Measurements from ENCODE around the gene PRR18.

PRR18 gene

DNA sequence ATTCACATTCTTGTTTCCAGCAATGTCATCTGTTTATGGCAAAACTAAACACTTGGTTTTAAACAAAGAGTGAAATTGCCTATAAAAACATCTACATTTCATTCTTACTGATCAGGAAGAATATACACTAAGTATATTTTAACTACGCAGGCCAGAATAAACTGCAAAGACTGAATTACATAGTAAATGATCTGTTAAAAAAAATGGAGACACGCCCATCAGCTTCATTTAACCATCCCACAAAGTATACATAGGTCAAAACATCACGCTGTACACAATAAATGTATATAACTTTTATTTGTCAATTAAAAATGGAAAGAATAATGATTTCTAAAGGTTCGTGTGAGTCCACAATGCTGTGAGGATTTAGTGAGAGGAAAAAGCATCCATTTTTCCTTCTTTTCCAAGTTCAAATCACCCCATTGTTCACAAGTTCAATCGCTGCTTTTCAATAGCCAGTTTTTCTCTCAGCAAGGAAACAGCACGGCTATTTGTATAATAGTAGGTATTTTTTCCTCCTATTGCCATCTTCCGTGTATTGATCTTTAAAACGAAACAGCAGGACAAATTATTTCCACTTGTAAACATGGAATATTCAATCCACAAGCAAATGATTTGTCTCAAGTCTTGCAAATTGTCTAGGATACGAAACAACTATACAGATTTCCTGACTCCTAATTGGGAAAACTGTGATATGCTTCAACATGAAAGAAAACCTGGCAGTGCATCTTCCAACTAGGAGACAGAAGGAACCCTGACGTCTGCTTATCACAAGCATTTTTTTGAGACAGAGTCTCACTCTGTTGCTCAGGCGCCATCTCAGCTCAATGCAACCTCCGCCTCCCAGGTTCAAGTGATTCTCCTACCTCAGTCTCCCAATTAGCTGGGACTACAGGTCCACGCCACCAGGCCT lies 23.6 kb upstream of the PRR18 start:
- DNase-seq (ENCODE audit: extremely low spot score): no peak
- CTCF ChIA-PET: interaction anchor here (1.0 kb wide), 1 partner anchor 49 kb away, joined by 3 read pairs; no protein-coding TSS in a partner anchor
- no peak for TF ChIP-seq NFRKB (IDR thresholded peaks at IDR 0.05)
- TF ChIP-seq L3MBTL2 (conservative IDR thresholded peaks at IDR 0.05): no peak
- no peak for TF ChIP-seq FOXK2 (IDR thresholded peaks at IDR 0.05)
- TF ChIP-seq ELF4 (IDR thresholded peaks at IDR 0.05): no peak
- no peak for TF ChIP-seq TARDBP (IDR thresholded peaks at IDR 0.05)
- no peak for TF ChIP-seq HDGF (IDR thresholded peaks at IDR 0.05; ENCODE audit: borderline replicate concordance)
- TF ChIP-seq SP1 (IDR thresholded peaks at IDR 0.05): no peak
- TF ChIP-seq ZNF384 (IDR thresholded peaks at IDR 0.05): no peak
- no peak for TF ChIP-seq FOXA1 (IDR thresholded peaks at IDR 0.05)
- TF ChIP-seq CTBP1 (IDR thresholded peaks at IDR 0.05; ENCODE audit: borderline replicate concordance): no peak
- TF ChIP-seq FOXM1 (IDR thresholded peaks at IDR 0.05; ENCODE audit: borderline replicate concordance): no peak
- no peak for TF ChIP-seq LEF1 (IDR thresholded peaks at IDR 0.05; ENCODE audit: borderline replicate concordance)
- no peak for TF ChIP-seq ARNT (IDR thresholded peaks at IDR 0.05)
- TF ChIP-seq, protein P1, sequence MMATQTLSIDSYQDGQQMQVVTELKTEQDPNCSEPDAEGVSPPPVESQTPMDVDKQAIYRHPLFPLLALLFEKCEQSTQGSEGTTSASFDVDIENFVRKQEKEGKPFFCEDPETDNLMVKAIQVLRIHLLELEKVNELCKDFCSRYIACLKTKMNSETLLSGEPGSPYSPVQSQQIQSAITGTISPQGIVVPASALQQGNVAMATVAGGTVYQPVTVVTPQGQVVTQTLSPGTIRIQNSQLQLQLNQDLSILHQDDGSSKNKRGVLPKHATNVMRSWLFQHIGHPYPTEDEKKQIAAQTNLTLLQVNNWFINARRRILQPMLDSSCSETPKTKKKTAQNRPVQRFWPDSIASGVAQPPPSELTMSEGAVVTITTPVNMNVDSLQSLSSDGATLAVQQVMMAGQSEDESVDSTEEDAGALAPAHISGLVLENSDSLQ (IDR thresholded peaks at IDR 0.05): no peak
- no peak for TF ChIP-seq SUZ12 (IDR thresholded peaks at IDR 0.05)
- no peak for TF ChIP-seq BHLHE40 (IDR thresholded peaks at IDR 0.05; ENCODE audit: borderline replicate concordance)
- POLR2A ChIA-PET: interaction anchor here (0.9 kb wide), 1 partner anchor 10 kb away, joined by 3 read pairs; no protein-coding TSS in a partner anchor

DNA sequence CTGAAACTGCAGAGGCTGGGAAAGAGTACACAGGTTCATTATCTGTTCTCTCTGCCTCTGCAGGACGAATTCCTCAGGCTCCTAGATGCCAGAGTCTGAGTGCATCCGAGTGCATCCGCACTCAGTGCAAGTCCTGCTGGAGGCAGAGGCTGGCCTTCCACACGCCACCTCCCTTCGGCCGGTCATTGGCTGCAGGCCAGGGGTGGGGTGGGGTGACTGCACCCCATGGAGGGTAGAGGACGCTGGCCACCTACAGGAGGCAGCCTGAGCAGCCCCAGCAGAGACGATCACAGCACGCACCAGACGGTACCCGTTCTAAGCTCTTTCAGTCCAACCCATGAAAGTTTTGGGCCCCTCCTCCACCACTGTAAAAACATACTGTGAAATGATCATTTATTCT lies 22.4 kb upstream of the PRR18 start:
- POLR2A ChIA-PET: interaction anchor here (0.9 to 1.0 kb wide), 2 partner anchors 11 to 12 kb away, joined by 3 to 6 read pairs; no protein-coding TSS in a partner anchor
- TF ChIP-seq FOXM1 (IDR thresholded peaks at IDR 0.05; ENCODE audit: borderline replicate concordance): no peak
- no peak for TF ChIP-seq L3MBTL2 (conservative IDR thresholded peaks at IDR 0.05)
- TF ChIP-seq HDGF (IDR thresholded peaks at IDR 0.05; ENCODE audit: borderline replicate concordance): no peak
- no peak for TF ChIP-seq SP1 (IDR thresholded peaks at IDR 0.05)
- TF ChIP-seq SUZ12 (IDR thresholded peaks at IDR 0.05): no peak
- no peak for TF ChIP-seq CTBP1 (IDR thresholded peaks at IDR 0.05; ENCODE audit: borderline replicate concordance)
- no peak for TF ChIP-seq FOXK2 (IDR thresholded peaks at IDR 0.05)
- TF ChIP-seq LEF1 (IDR thresholded peaks at IDR 0.05; ENCODE audit: borderline replicate concordance): no peak
- no peak for TF ChIP-seq FOXA1 (IDR thresholded peaks at IDR 0.05)
- no peak for TF ChIP-seq BHLHE40 (IDR thresholded peaks at IDR 0.05; ENCODE audit: borderline replicate concordance)
- TF ChIP-seq ZNF384 (IDR thresholded peaks at IDR 0.05): no peak
- TF ChIP-seq TARDBP (IDR thresholded peaks at IDR 0.05): no peak
- TF ChIP-seq, protein P1 (IDR thresholded peaks at IDR 0.05): no peak
- TF ChIP-seq NFRKB (IDR thresholded peaks at IDR 0.05): no peak
- TF ChIP-seq ARNT (IDR thresholded peaks at IDR 0.05): no peak
- no peak for TF ChIP-seq ELF4 (IDR thresholded peaks at IDR 0.05)
- peak; percentile 64 for DNase-seq (ENCODE audit: extremely low spot score)
- CTCF ChIA-PET: interaction anchor here (0.6 to 1.0 kb wide), 3 partner anchors 17 to 653 kb away, joined by 3 read pairs; no protein-coding TSS in a partner anchor

GRCh38 chr6:166325383-166326042 lies 17.3 kb upstream of the PRR18 start:
- TF ChIP-seq ZNF384 (IDR thresholded peaks at IDR 0.05): no peak
- no peak for TF ChIP-seq CTBP1 (IDR thresholded peaks at IDR 0.05; ENCODE audit: borderline replicate concordance)
- no peak for TF ChIP-seq SP1 (IDR thresholded peaks at IDR 0.05)
- TF ChIP-seq BHLHE40 (IDR thresholded peaks at IDR 0.05; ENCODE audit: borderline replicate concordance): no peak
- TF ChIP-seq LEF1 (IDR thresholded peaks at IDR 0.05; ENCODE audit: borderline replicate concordance): no peak
- TF ChIP-seq, protein P1 (IDR thresholded peaks at IDR 0.05): no peak
- TF ChIP-seq FOXM1 (IDR thresholded peaks at IDR 0.05; ENCODE audit: borderline replicate concordance): no peak
- ChIA-PET CTCF (interaction anchor here (1.5 kb wide), 1 partner anchor 12 kb away, joined by 9 read pairs; no protein-coding TSS in a partner anchor), POLR2A (no interaction called here)
- no peak for DNase-seq (ENCODE audit: extremely low spot score)

DNA sequence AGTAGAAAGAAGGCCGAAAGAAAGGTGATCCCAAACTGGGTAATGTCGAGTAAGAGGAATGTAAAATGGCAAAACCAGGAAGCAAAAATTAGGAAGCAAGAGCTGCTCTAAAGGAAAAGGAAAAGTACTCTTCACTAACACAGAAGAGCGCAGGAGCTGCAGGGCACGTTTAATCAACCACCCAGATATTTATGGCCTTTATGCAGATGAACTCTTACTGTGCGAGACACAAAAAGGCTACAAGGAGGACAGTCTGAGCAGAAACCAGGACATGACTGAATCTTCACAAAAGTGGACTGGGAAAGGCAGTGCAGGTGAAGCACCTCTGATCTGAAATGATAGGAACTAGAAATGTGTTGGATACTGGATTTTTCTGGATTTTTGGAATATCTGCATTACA lies 15.2 kb upstream of the PRR18 start:
- ChIA-PET POLR2A (no interaction called here), CTCF (no interaction called here)
- no peak for DNase-seq (ENCODE audit: extremely low spot score)
- TF ChIP-seq, protein P1 (IDR thresholded peaks at IDR 0.05): no peak
- TF ChIP-seq SP1 (IDR thresholded peaks at IDR 0.05): no peak
- no peak for TF ChIP-seq ZNF384 (IDR thresholded peaks at IDR 0.05)
- no peak for TF ChIP-seq NFRKB (IDR thresholded peaks at IDR 0.05)
- no peak for TF ChIP-seq LEF1 (IDR thresholded peaks at IDR 0.05; ENCODE audit: borderline replicate concordance)
